Activated T-cell treated with anti-CD3 and anti-CD28 coated beads for 1 hour (primary cell): ENCODE measurements around the gene AJAP1.
"Not testable (repeated sequence)": the region's sequence is repeated elsewhere in the genome, so short reads cannot be mapped to it uniquely, and the experiment has no call there.

Source experiments
- DNase-seq: peaks from one replicate; pipeline ENCODE4 v3.0.0-alpha.2; 2020; ENCODE audit warnings: low read depth

AJAP1 gene

GRCh38 chr1:4653796-4654725, at the start of gene AJAP1:
AJAP1 (plus strand) TSS chr1:4654609; CDS start chr1:4655426, 817 bp downstream.
- DNase-seq, result no peak

- no peak for DNase-seq
Measured at GRCh38 chr1:4605158-4605557, 49.3 kb upstream of the AJAP1 start.

GRCh38 chr1:4611563-4612341, 42.7 kb upstream of the AJAP1 start:
- DNase-seq, result no peak

- DNase-seq, result no peak
Measured at GRCh38 chr1:4612991-4613390, 41.4 kb upstream of the AJAP1 start.

- DNase-seq, result no peak
Measured at GRCh38 chr1:4613606-4614370, 40.6 kb upstream of the AJAP1 start.

- no peak for DNase-seq
Measured at GRCh38 chr1:4614371-4615137, 39.9 kb upstream of the AJAP1 start.

GRCh38 chr1:4615138-4615470, 39.3 kb upstream of the AJAP1 start:
- no peak for DNase-seq

- no peak for DNase-seq
Measured at GRCh38 chr1:4615501-4615900, 38.9 kb upstream of the AJAP1 start.

GRCh38 chr1:4616831-4617465, 37.5 kb upstream of the AJAP1 start:
- no peak for DNase-seq

- no peak for DNase-seq
Measured at GRCh38 chr1:4617506-4617905, 36.9 kb upstream of the AJAP1 start.

GRCh38 chr1:4618827-4619226, 35.6 kb upstream of the AJAP1 start:
- DNase-seq, result not testable (repeated sequence)

- DNase-seq, result no peak
Measured at GRCh38 chr1:4621646-4622045, 32.8 kb upstream of the AJAP1 start.

- no peak for DNase-seq
Measured at GRCh38 chr1:4622821-4623220, 31.6 kb upstream of the AJAP1 start.

- no peak for DNase-seq
Measured at GRCh38 chr1:4624141-4624715, 30.2 kb upstream of the AJAP1 start.

GRCh38 chr1:4624801-4625200, 29.6 kb upstream of the AJAP1 start:
- DNase-seq, result no peak

- DNase-seq, result no peak
Measured at GRCh38 chr1:4626061-4626460, 28.3 kb upstream of the AJAP1 start.

GRCh38 chr1:4626560-4627319, 27.7 kb upstream of the AJAP1 start:
- no peak for DNase-seq

- DNase-seq, result no peak
Measured at GRCh38 chr1:4627353-4627752, 27.1 kb upstream of the AJAP1 start.

- no peak for DNase-seq
Measured at GRCh38 chr1:4628992-4629391, 25.4 kb upstream of the AJAP1 start.

- no peak for DNase-seq
Measured at GRCh38 chr1:4630561-4630960, 23.8 kb upstream of the AJAP1 start.
